Ovary (tissue), 3 donors: Measurements from ENCODE around the gene PLB1.

Source experiments
- POLR2A ChIP-seq: fragments of 450-650 bp; IDR thresholded peaks from one replicate; pipeline ENCODE4 v1.6.1; 2017; ENCODE audit warnings: antibody characterized with exemption, mild to moderate bottlenecking, moderate library complexity
- TF ChIP-seq, protein P1 (sequence below), 3 donors: fragments of 450-650 bp in 2 of 3; fragments of 200-600 bp in 1 of 3; IDR thresholded peaks; one replicate each; pipeline versions ENCODE4 v1.5.1 to v1.8.0; 2016 to 2022; ENCODE audit warnings: antibody characterized with exemption in 3 of 3, mild to moderate bottlenecking in 1 of 3
- donor health status: DM: no; HTN: no; CAD: no.

DNA sequence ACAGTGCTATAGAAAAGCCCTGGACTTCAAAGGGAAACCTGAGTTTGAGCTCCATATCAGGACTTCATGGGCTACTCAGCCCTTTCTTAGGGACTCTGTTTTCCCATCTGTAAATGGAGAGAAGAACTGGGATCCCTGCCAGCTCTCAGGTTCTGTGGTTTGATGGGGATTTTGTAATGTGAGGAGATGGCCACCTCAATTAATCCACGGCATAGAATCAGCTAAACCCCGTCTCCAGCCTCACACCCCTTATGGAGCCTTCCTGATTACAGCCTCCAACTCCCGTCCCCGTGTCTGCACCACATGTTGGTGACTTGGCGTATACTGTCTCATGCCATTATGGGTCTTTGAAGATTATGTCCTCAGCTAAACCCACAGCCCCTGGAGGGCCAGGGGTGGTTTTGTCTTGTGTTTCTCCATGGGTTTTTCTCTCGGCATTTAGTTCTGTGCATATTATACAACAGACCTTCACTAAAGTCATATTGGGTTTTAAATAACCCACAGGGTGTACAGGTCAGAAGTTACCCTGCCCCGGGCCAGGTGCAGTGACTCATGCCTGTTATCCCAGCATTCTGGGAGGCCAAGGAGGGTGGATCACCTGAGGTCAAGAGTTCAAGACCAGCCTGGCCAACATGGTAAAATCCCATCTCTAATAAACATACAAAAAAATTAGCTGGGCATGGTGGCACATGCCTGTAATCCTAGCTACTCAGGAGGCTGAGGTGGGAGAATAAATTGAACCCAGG lies 192.0 kb downstream of the PLB1 start:
- TF ChIP-seq, protein P1, sequence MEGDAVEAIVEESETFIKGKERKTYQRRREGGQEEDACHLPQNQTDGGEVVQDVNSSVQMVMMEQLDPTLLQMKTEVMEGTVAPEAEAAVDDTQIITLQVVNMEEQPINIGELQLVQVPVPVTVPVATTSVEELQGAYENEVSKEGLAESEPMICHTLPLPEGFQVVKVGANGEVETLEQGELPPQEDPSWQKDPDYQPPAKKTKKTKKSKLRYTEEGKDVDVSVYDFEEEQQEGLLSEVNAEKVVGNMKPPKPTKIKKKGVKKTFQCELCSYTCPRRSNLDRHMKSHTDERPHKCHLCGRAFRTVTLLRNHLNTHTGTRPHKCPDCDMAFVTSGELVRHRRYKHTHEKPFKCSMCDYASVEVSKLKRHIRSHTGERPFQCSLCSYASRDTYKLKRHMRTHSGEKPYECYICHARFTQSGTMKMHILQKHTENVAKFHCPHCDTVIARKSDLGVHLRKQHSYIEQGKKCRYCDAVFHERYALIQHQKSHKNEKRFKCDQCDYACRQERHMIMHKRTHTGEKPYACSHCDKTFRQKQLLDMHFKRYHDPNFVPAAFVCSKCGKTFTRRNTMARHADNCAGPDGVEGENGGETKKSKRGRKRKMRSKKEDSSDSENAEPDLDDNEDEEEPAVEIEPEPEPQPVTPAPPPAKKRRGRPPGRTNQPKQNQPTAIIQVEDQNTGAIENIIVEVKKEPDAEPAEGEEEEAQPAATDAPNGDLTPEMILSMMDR (IDR thresholded peaks at IDR 0.05) = no peak
- no peak for TF ChIP-seq POLR2A
